Left lung (tissue), 10 donors: ENCODE measurements around the gene MMD. TPM values are rescaled to one million over a fixed set of nuclear protein-coding genes. Genes with fewer than 3 reads are reported as not detected.

Experiments
- ATAC-seq: fragments of 200-7000 bp; cut with Tn5 transposase; one replicate; pipeline ENCODE4 v1.9.1; 2020; ENCODE audit warnings: moderate library complexity
- DNase-seq, 4 donors: peaks; one replicate each; pipeline ENCODE4 v3.0.0-alpha.2; 2013 to 2020
- H3K27ac ChIP-seq, 2 donors: fragments of 200-600 bp; sonication (generic) in 1 of 2; one replicate each; pipeline versions ENCODE4 v1.5.0 to v1.8.0; 2020 to 2021
- H3K27me3 ChIP-seq, 2 donors: fragments of 200-600 bp; sonication (generic) in 1 of 2; one replicate each; pipeline versions ENCODE4 v1.5.0 to v1.8.0; 2020 to 2021
- H3K36me3 ChIP-seq, 2 donors: fragments of 200-600 bp; sonication (generic) in 1 of 2; one replicate each; pipeline versions ENCODE4 v1.5.0 to v1.8.0; 2020 to 2021
- H3K4me1 ChIP-seq, 2 donors: fragments of 200-600 bp; one replicate each; pipeline ENCODE4 v1.8.0; 2021
- H3K4me3 ChIP-seq, 2 donors: fragments of 200-600 bp; sonication (generic) in 1 of 2; one replicate each; pipeline versions ENCODE4 v1.5.0 to v1.8.0; 2020 to 2021; ENCODE audit warnings: mild to moderate bottlenecking in 1 of 2
- H3K9me3 ChIP-seq, 2 donors: fragments of 200-600 bp; sonication (generic) in 1 of 2; one replicate each; pipeline versions ENCODE4 v1.5.0 to v1.8.0; 2020 to 2021
- intact Hi-C, 2 donors: fragments of 100-400 bp; cut with DNase I; formaldehyde crosslinking; loops; one replicate each; pipeline versions ENCODE4 v1.11.2 to v1.14.2; 2022
- polyA plus RNA-seq, 6 donors: library from polyadenylated mRNA; unstranded; fragments of 120-200 nt; gene quantifications; one replicate each; pipeline ENCODE4 v1.2.1, GENCODE V29; 2013; ENCODE audit not compliant: insufficient read length in 6 of 6
- total RNA-seq, 2 donors: library from RNA; stranded (reverse); fragmentation: NEBNext Ultra II Directional; extraction: Animal tissue kit (Norgen Biotek cat#: 25700); gene quantifications; one replicate each; pipeline ENCODE4 v1.2.1, GENCODE V29; 2021
- TF ChIP-seq, protein P1 (sequence below), 2 donors: fragments of 200-600 bp; sonication (generic) in 1 of 2; IDR thresholded peaks; one replicate each; pipeline versions ENCODE4 v1.5.0 to v1.8.0; 2021; ENCODE audit warnings: antibody characterized with exemption in 2 of 2
- donor health status: DM: no; HTN: yes; CAD: no.
- donor health status: DM: no; HTN: no; CAD: no.

The MMD gene
- total and polyA plus RNA-seq, 8 donors = 19.0 to 29.7 (median 25.1) TPM

DNA sequence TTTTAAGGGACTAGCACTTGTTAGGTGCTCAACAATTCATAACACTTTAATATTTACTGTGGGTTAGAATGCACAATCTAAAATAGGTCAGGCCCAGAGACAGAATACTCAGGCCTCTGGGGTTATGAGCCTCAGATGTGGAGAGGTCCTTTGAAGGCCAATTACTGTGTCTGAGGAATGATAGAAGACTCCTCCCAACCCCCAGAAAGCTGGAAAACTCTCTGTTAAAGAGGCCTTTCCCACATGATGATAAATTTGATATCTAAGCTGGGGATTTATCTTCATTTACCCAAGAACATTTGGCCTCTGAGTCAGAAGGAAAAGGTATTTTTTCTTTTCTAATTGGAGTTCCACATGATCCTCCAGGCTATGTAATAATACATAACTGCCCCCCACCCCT is 41.1 kb upstream of the MMD start:
- TF ChIP-seq, protein P1, sequence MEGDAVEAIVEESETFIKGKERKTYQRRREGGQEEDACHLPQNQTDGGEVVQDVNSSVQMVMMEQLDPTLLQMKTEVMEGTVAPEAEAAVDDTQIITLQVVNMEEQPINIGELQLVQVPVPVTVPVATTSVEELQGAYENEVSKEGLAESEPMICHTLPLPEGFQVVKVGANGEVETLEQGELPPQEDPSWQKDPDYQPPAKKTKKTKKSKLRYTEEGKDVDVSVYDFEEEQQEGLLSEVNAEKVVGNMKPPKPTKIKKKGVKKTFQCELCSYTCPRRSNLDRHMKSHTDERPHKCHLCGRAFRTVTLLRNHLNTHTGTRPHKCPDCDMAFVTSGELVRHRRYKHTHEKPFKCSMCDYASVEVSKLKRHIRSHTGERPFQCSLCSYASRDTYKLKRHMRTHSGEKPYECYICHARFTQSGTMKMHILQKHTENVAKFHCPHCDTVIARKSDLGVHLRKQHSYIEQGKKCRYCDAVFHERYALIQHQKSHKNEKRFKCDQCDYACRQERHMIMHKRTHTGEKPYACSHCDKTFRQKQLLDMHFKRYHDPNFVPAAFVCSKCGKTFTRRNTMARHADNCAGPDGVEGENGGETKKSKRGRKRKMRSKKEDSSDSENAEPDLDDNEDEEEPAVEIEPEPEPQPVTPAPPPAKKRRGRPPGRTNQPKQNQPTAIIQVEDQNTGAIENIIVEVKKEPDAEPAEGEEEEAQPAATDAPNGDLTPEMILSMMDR (IDR thresholded peaks at IDR 0.05) = no peak
- no peaks in the 10 kb centered on the region for H3K36me3 ChIP-seq
- ATAC-seq = no peak
- no peaks in the 10 kb centered on the region for H3K4me1 ChIP-seq
- intact Hi-C loops = no loop called here
- H3K27ac ChIP-seq = no peak overlapping the region
- no peak for DNase-seq
- H3K9me3 ChIP-seq = no peaks in the 10 kb centered on the region
- H3K4me3 ChIP-seq = no peak overlapping the region
- H3K27me3 ChIP-seq = no peaks in the 10 kb centered on the region

DNA sequence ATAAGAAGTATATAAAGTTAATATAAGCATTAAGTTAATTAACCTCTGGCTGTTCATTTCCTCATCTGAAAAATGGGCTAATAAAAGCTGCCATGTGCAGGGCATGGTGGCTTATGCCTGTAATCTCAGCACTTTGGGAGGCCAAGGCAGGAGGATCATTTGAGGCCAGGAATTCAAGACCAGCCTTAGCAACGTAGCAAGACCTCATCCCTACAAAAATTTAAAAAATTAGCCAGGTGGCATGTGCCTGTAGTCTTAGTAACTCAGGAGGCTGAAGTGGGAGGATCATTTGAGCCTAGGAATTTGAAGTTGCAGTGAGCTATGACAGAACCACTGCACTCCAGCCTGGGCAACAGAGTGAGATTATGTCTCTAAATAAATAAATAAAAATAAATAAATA is 40.6 kb upstream of the MMD start:
- H3K36me3 ChIP-seq = no peaks in the 10 kb centered on the region
- no peak overlapping the region for H3K4me3 ChIP-seq
- DNase-seq = no peak
- H3K27me3 ChIP-seq = no peaks in the 10 kb centered on the region
- H3K27ac ChIP-seq = no peak overlapping the region
- no peak for ATAC-seq
- no peaks in the 10 kb centered on the region for H3K9me3 ChIP-seq
- intact Hi-C loops = no loop called here
- H3K4me1 ChIP-seq = no peaks in the 10 kb centered on the region
- TF ChIP-seq, protein P1 (IDR thresholded peaks at IDR 0.05) = no peak

DNA sequence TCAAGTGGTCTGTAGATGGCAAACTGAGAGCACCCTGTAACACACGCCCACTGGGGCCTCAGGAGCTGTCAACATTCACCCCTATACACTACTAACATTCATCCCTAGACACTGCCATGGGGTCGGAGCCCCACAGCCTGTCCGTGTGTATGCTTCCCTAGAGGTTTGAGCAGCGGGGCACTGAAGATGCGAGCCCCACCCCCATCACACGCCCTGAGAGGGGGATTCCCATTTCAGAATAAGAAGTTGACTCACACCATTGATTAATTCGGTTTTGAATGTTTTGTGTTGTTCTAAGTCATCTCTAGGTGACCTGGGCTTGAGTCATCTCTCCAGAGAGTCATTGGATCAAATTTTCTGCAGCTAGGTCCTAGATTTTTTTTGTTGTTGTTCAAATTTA is 37.3 kb upstream of the MMD start:
- H3K27ac ChIP-seq = no peak overlapping the region
- no peak overlapping the region for H3K4me3 ChIP-seq
- TF ChIP-seq, protein P1 (IDR thresholded peaks at IDR 0.05) = no peak
- intact Hi-C loops = no loop called here
- no peaks in the 10 kb centered on the region for H3K36me3 ChIP-seq
- no peaks in the 10 kb centered on the region for H3K27me3 ChIP-seq
- ATAC-seq (no peak), DNase-seq (no peak)
- H3K9me3 ChIP-seq = no peaks in the 10 kb centered on the region
- no peaks in the 10 kb centered on the region for H3K4me1 ChIP-seq

DNA sequence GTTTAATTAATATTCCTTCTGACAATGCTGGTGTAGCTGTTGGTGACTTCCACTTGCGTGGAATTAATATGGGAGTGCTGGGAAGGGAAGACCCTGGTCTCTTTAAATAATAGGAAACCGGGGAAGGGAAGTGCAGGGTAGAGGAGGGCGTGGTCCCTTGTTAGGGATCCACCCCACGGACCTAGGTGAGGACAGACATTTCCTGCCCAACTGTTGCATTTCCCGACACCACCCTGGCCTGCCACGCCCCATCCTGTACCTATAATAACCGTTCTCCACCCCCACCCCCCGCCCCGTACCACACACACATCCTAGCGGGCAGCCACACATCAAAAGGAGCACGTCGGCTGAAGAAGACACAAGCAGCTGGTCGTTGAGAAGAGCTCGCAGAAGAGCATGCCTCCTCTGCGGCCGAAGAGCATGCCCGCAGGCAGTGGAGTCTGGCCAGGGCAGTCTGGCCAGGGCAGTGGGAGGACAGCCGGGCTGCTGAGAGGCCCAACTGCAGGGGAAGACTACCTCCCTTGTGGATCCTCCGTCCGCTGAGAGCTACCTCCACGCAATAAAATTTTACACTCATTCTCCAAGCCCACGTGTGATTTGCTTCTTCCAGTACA is 36.8 kb upstream of the MMD start:
- Histone ChIP-seq H3K9me3 (no peaks in the 10 kb centered on the region), H3K27me3 (no peaks in the 10 kb centered on the region), H3K4me1 (peaks cover 0 to 2% of the 10 kb centered on the region in 2 donors), H3K36me3 (no peaks in the 10 kb centered on the region), H3K4me3 (no peak overlapping the region), H3K27ac (no peak overlapping the region)
- DNase-seq (no peak), ATAC-seq (no peak)
- intact Hi-C loops = no loop called here
- TF ChIP-seq, protein P1 (IDR thresholded peaks at IDR 0.05) = no peak

DNA sequence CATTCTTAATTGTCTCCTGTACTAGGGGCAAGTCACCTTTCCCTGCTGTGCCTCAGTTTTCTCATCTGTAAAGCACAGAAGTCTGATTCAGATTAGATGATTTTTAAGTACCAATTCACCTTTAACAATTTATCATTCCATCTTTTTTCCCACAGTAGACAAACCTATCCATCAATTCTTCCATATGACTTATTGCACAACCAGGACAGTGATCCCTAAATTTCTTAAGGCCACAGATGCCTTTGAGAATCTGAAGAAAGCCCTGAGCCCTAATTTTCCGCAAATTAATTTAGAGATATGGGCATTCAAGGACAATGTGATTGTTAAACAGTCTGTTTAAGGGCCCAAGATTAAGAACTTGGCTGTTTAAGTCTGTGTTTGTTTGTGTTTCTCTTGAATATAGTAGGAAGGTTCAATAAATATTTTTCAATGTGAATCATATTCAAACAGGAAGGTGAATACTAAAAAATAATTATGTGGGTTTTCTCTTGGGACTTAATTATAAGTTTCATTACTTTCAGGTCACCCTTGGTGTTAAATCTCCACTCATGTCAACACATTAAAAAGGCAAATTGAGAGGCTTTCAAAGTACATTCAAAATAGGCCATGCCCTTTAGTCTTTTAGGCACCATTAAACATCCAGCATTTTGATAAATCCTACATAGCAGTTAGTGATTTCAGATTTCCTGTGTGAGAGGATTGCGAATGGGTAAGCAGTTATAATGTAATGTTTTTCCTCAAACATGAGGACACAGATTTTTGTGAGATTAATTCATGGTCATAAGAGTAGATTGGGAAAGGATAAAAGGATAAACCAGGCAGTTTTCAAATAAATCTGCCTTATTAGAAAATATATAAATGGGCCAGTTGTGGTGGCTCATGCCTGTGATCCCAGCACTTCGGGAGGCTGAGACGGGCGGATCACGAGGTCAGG is 34.9 kb upstream of the MMD start:
- peaks cover 2 to 13% of the 10 kb centered on the region in 2 donors for H3K4me1 ChIP-seq
- H3K4me3 ChIP-seq = no peak overlapping the region
- ATAC-seq = no peak
- no peaks in the 10 kb centered on the region for H3K27me3 ChIP-seq
- no peaks in the 10 kb centered on the region for H3K9me3 ChIP-seq
- H3K27ac ChIP-seq = no peak overlapping the region
- DNase-seq = no peak
- intact Hi-C loops = no loop called here
- TF ChIP-seq, protein P1 (IDR thresholded peaks at IDR 0.05) = no peak
- no peaks in the 10 kb centered on the region for H3K36me3 ChIP-seq
